ENCODE results near the gene BRD2. TPM values are rescaled to one million over a fixed set of nuclear protein-coding genes. Genes with fewer than 3 reads are reported as not detected.
A peak's percentile ranks its signal among the peaks of the same experiment; 100 is the strongest.

BRD2 gene
- total RNA-seq, 4 donors from 2014 or later = 130 to 150 (median 136) TPM

- Histone ChIP-seq H3K27me3 (peaks cover 0 to 9% of the 10 kb centered on the region in 2 donors), H3K9me3 (no peaks in the 10 kb centered on the region), H3K4me3 (no peak overlapping the region), H3K4me1 (peaks cover 0 to 37% (median 20%) of the 10 kb centered on the region in 4 donors), H3K36me3 (no peaks in the 10 kb centered on the region), H3K27ac (peak overlapping the region in 3 of 4 donors; percentile 82 to 96 (median 83))
- TF ChIP-seq EP300 (IDR thresholded peaks at IDR 0.05) = no peak
- TF ChIP-seq, protein P1, sequence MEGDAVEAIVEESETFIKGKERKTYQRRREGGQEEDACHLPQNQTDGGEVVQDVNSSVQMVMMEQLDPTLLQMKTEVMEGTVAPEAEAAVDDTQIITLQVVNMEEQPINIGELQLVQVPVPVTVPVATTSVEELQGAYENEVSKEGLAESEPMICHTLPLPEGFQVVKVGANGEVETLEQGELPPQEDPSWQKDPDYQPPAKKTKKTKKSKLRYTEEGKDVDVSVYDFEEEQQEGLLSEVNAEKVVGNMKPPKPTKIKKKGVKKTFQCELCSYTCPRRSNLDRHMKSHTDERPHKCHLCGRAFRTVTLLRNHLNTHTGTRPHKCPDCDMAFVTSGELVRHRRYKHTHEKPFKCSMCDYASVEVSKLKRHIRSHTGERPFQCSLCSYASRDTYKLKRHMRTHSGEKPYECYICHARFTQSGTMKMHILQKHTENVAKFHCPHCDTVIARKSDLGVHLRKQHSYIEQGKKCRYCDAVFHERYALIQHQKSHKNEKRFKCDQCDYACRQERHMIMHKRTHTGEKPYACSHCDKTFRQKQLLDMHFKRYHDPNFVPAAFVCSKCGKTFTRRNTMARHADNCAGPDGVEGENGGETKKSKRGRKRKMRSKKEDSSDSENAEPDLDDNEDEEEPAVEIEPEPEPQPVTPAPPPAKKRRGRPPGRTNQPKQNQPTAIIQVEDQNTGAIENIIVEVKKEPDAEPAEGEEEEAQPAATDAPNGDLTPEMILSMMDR (IDR thresholded peaks at IDR 0.05) = no peak
- TF ChIP-seq POLR2A (IDR thresholded peaks at IDR 0.05) = no peak
- no peak for DNase-seq (ENCODE audit: low spot score in 2 of 2)
- 43 to 65% methylated on average over 3 of the region's 3 CpGs for WGBS, 2 donors
Observed at GRCh38 chr6:33017694-33018353, 49.4 kb downstream of the BRD2 start.

DNA sequence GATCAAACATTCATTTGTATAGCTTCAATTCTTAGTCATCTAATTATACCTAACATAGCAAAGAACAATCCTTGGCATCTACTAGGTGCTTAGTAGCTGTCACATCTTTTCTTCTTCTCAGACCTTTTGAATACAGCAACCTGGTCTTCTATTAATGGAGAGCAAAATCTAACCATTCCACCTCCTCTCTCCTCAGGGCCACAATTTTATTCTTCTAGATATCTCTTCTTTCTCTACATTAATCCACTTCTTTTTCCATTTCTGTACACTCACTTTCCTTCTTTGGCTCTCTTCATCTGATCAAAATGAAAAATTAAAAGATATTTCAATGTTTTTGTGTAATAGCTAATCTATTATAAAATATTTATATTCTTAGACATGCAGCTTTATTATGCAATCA lies 50.0 kb downstream of the BRD2 start:
- peak overlapping the region; percentile 59 to 96 (median 82) for H3K27ac ChIP-seq
- DNase-seq (ENCODE audit: low spot score in 2 of 2) = no peak
- peaks cover 0 to 37% (median 20%) of the 10 kb centered on the region in 4 donors for H3K4me1 ChIP-seq
- no peak for TF ChIP-seq POLR2A (IDR thresholded peaks at IDR 0.05)
- TF ChIP-seq EP300 (IDR thresholded peaks at IDR 0.05) = no peak
- TF ChIP-seq, protein P1 (IDR thresholded peaks at IDR 0.05) = no peak
- H3K27me3 ChIP-seq = peaks cover 0 to 7% of the 10 kb centered on the region in 2 donors
- no peaks in the 10 kb centered on the region for H3K36me3 ChIP-seq
- H3K9me3 ChIP-seq = no peaks in the 10 kb centered on the region
- peak overlapping the region in 2 of 4 donors; percentile 35 to 38 for H3K4me3 ChIP-seq

DNA sequence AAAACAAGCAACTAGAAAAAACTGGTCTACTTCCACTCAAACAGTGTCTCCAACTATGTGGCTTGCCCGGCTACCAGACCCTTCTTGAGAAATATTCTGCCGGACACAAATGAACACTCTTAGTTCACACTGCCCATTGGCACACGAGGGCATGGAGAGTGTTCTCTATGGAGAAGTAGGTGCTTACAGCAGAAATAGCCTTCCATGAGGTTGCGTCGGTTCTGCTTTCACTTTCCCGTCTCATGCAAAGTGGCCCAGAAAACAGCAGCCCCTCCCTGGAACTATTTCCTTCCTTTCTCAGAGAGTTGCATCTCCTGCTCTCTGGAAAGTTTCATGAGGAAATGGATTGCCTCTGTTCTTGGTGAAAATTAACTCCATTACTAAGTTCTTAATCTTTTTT lies 50.5 kb downstream of the BRD2 start:
- Histone ChIP-seq H3K4me3 (peak overlapping the region in 3 of 4 donors; percentile 2 to 38 (median 35)), H3K27ac (peak overlapping the region; percentile 59 to 96 (median 82)), H3K36me3 (no peaks in the 10 kb centered on the region), H3K4me1 (peaks cover 0 to 37% (median 20%) of the 10 kb centered on the region in 4 donors), H3K27me3 (peaks cover 0 to 2% of the 10 kb centered on the region in 2 donors), H3K9me3 (no peaks in the 10 kb centered on the region)
- peak in 1 of 2 donors; percentile 53 for DNase-seq (ENCODE audit: low spot score in 2 of 2)
- 8 to 9% methylated on average over 6 of the region's 6 CpGs for WGBS, 2 donors
- TF ChIP-seq EP300 (IDR thresholded peaks at IDR 0.05) (peak in 1 of 2 donors; percentile 77), POLR2A (IDR thresholded peaks at IDR 0.05) (peak in 1 of 2 donors; percentile 33)
- TF ChIP-seq, protein P1 (IDR thresholded peaks at IDR 0.05) = no peak

GRCh38 chr6:33019372-33019771 lies 51.0 kb downstream of the BRD2 start:
- H3K4me3 ChIP-seq = peak overlapping the region in 3 of 4 donors; percentile 2 to 38 (median 35)

GRCh38 chr6:33021917-33022316 lies 53.5 kb downstream of the BRD2 start:
- H3K27ac ChIP-seq = no peak overlapping the region
- no peaks in the 10 kb centered on the region for H3K27me3 ChIP-seq
- WGBS, 2 donors = 92 to 93% methylated on average over 5 to 11 of the region's 11 CpGs
- H3K36me3 ChIP-seq = no peaks in the 10 kb centered on the region
- H3K9me3 ChIP-seq = no peaks in the 10 kb centered on the region
- no peak overlapping the region for H3K4me3 ChIP-seq
- DNase-seq (ENCODE audit: low spot score in 2 of 2) = no peak
- peaks cover 0 to 27% (median 20%) of the 10 kb centered on the region in 4 donors for H3K4me1 ChIP-seq
- TF ChIP-seq POLR2A (IDR thresholded peaks at IDR 0.05) (no peak), EP300 (IDR thresholded peaks at IDR 0.05) (no peak)
- TF ChIP-seq, protein P1 (IDR thresholded peaks at IDR 0.05) = no peak

More at GRCh38 chr6:33019372-33019771, 51.0 kb downstream of the BRD2 start:
- no peak for DNase-seq (ENCODE audit: low spot score in 2 of 2)
- Histone ChIP-seq H3K27ac (peak overlapping the region; percentile 59 to 96 (median 82)), H3K4me1 (peaks cover 0 to 37% (median 20%) of the 10 kb centered on the region in 4 donors), H3K36me3 (no peaks in the 10 kb centered on the region), H3K9me3 (no peaks in the 10 kb centered on the region), H3K27me3 (no peaks in the 10 kb centered on the region)
- TF ChIP-seq EP300 (IDR thresholded peaks at IDR 0.05) = no peak
- TF ChIP-seq, protein P1 (IDR thresholded peaks at IDR 0.05) = no peak
- no peak for TF ChIP-seq POLR2A (IDR thresholded peaks at IDR 0.05)
